Spleen (tissue), 11 donors: ENCODE measurements around the gene LRRK1. TPM values are rescaled to one million over a fixed set of nuclear protein-coding genes. Genes with fewer than 3 reads are reported as not detected.

Experiments
- DNase-seq: peaks from one replicate; pipeline ENCODE4 v3.0.0-alpha.2; 2020
- H3K27ac ChIP-seq, 8 donors: fragments of 200-600 bp; sonication (generic) in 7 of 8; 1 replicate in 4 of 8; 2 replicates in 4 of 8; pipeline versions ENCODE4 v1.5.0 to v1.8.0; 2016 to 2021; ENCODE audit warnings: inconsistent platforms in 4 of 8, mild to moderate bottlenecking in 4 of 8, moderate library complexity in 1 of 8
- H3K27me3 ChIP-seq, 7 donors: fragments of 200-600 bp; sonication (generic) in 6 of 7; replicated peaks in 1 of 7; 1 replicate in 4 of 7; 2 replicates in 3 of 7; pipeline versions ENCODE4 v1.5.0 to v1.8.0; 2016 to 2021; ENCODE audit warnings: inconsistent platforms in 3 of 7, mild to moderate bottlenecking in 1 of 7
- H3K36me3 ChIP-seq, 6 donors: fragments of 200-600 bp; sonication (generic) in 5 of 6; 1 replicate in 4 of 6; 2 replicates in 2 of 6; pipeline versions ENCODE4 v1.5.0 to v1.8.0; 2016 to 2021; ENCODE audit warnings: inconsistent platforms in 2 of 6
- H3K4me1 ChIP-seq, 6 donors: fragments of 200-600 bp; sonication (generic) in 5 of 6; 1 replicate in 3 of 6; 2 replicates in 3 of 6; pipeline versions ENCODE4 v1.5.0 to v1.8.0; 2016 to 2021; ENCODE audit warnings: inconsistent platforms in 3 of 6
- H3K4me3 ChIP-seq, 8 donors: fragments of 200-600 bp; sonication (generic) in 7 of 8; 1 replicate in 4 of 8; 2 replicates in 4 of 8; pipeline versions ENCODE4 v1.5.0 to v1.8.0; 2016 to 2021; ENCODE audit warnings: inconsistent platforms in 4 of 8, mild to moderate bottlenecking in 4 of 8, moderate library complexity in 2 of 8
- H3K9me3 ChIP-seq, 8 donors: fragments of 200-600 bp; sonication (generic) in 7 of 8; 1 replicate in 4 of 8; 2 replicates in 4 of 8; pipeline versions ENCODE4 v1.5.0 to v1.8.0; 2016 to 2021; ENCODE audit warnings: inconsistent platforms in 4 of 8
- POLR2A ChIP-seq, 3 donors: fragments of 450-650 bp; IDR thresholded peaks; one replicate each; pipeline ENCODE4 v1.5.1; 2017; ENCODE audit warnings: antibody characterized with exemption in 3 of 3, mild to moderate bottlenecking in 1 of 3
- POLR2AphosphoS5 ChIP-seq, 3 donors: sonication (generic); formaldehyde crosslinking; IDR thresholded peaks; one replicate each; pipeline ENCODE4 v1.5.1; 2017; ENCODE audit warnings: antibody characterized with exemption in 3 of 3
- WGBS, 5 donors: extraction: QIAGEN DNeasy Blood & Tissue Kit in 3 of 5; methylation state at CpG; one replicate each; pipeline versions ENCODE4 v1.1.5 to v1.1.7; 2013 to 2018; 5-methylcytosine and 5-hydroxymethylcytosine counted together
- intact Hi-C: fragments of 100-400 bp; cut with DNase I; formaldehyde crosslinking; loops from one replicate; pipeline ENCODE4 v1.15.0; 2023; ENCODE audit warnings: low total_unique reads
- polyA plus RNA-seq, 3 donors: library from polyadenylated mRNA; stranded (reverse); fragments of 200-250 nt; gene quantifications; one replicate each; pipeline ENCODE4 v1.2.1, GENCODE V29; 2013
- total RNA-seq, 7 donors: library from RNA; depleted of rRNA in 3 of 7; stranded (reverse); fragments of >200 nt in 3 of 7; fragmentation: NEBNext Ultra II Directional in 4 of 7; extraction: Animal tissue kit (Norgen Biotek cat#: 25700) in 4 of 7; gene quantifications; one replicate each; pipeline versions ENCODE4 v1.1.0 to v1.2.1, GENCODE V29; 2016 to 2021
- TF ChIP-seq, protein P1 (sequence below), 11 experiments: fragments of 200-600 bp in 7 of 11; fragments of 450-650 bp in 4 of 11; sonication (generic) in 4 of 11; IDR thresholded peaks in 8 of 11; conservative IDR thresholded peaks in 3 of 11; 1 replicate in 7 of 11; 2 replicates in 4 of 11; pipeline versions ENCODE4 v1.4.0 to v1.8.0; 2016 to 2021; ENCODE audit warnings: antibody characterized with exemption in 11 of 11, inconsistent platforms in 4 of 11, mild to moderate bottlenecking in 1 of 11
- donor health status: healthy with polysubstance abuse.
- donor health status: DM: no; HTN: no; CAD: no; lungs with moderate emphysema.
- donor health status: DM: no; HTN: no; CAD: no.
- donor health status: Bipolar disorder and iron deficiency.
- donor health status: healthy.
- donor health status: DM: no; HTN: no; CAD: no.
- donor health status: DM: yes; HTN: yes; CAD: no.

The LRRK1 gene
- total and polyA plus RNA-seq, 10 donors = 12.0 to 60.2 (median 48.8) TPM

DNA sequence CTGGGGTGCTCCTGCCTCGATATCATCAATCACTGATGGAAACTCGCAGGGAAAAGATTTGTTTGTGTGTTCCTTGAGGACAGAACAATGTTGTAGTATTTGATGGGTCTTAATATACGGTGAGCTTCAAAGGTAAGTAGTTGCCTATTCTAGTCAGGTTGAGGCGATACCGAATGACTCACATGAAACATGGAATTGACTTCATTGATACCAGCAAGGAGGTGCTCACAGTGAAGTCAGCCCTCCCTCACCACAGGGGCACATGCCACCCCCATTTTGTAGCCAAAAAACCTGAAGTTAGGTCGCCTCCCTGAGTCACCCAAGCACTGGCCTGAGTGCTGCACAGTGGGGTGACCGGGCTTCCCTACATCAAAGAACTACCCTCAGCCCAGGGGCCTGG, 43.2 kb upstream of the LRRK1 start:
- TF ChIP-seq, protein P1, sequence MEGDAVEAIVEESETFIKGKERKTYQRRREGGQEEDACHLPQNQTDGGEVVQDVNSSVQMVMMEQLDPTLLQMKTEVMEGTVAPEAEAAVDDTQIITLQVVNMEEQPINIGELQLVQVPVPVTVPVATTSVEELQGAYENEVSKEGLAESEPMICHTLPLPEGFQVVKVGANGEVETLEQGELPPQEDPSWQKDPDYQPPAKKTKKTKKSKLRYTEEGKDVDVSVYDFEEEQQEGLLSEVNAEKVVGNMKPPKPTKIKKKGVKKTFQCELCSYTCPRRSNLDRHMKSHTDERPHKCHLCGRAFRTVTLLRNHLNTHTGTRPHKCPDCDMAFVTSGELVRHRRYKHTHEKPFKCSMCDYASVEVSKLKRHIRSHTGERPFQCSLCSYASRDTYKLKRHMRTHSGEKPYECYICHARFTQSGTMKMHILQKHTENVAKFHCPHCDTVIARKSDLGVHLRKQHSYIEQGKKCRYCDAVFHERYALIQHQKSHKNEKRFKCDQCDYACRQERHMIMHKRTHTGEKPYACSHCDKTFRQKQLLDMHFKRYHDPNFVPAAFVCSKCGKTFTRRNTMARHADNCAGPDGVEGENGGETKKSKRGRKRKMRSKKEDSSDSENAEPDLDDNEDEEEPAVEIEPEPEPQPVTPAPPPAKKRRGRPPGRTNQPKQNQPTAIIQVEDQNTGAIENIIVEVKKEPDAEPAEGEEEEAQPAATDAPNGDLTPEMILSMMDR (IDR thresholded peaks at IDR 0.05 in 8 of 11, conservative IDR thresholded peaks at IDR 0.05 in 3 of 11) = no peak
- TF ChIP-seq POLR2A (IDR thresholded peaks at IDR 0.05) (no peak), POLR2AphosphoS5 (IDR thresholded peaks at IDR 0.05) (no peak)
- 87 to 90% (median 88%) methylated on average over 7 of the region's 7 CpGs for WGBS, 5 donors
- H3K36me3 ChIP-seq = no peaks in the 10 kb centered on the region
- H3K27ac ChIP-seq = no peak overlapping the region
- H3K9me3 ChIP-seq = no peaks in the 10 kb centered on the region
- intact Hi-C loops = no loop called here
- DNase-seq = no peak
- no peak overlapping the region for H3K4me3 ChIP-seq
- H3K27me3 ChIP-seq = peaks cover 0 to 60% (median 30%) of the 10 kb centered on the region in 7 donors
- H3K4me1 ChIP-seq = peaks cover 6 to 33% (median 18%) of the 10 kb centered on the region in 6 donors

GRCh38 chr15:100877551-100877950, 41.6 kb upstream of the LRRK1 start:
- intact Hi-C loops = no loop called here

GRCh38 chr15:100878130-100878529, 41.0 kb upstream of the LRRK1 start:
- Histone ChIP-seq H3K9me3 (no peaks in the 10 kb centered on the region), H3K27me3 (peaks cover 0 to 81% (median 40%) of the 10 kb centered on the region in 7 donors), H3K27ac (no peak overlapping the region), H3K36me3 (no peaks in the 10 kb centered on the region), H3K4me1 (peaks cover 6 to 30% (median 18%) of the 10 kb centered on the region in 6 donors), H3K4me3 (no peak overlapping the region)
- DNase-seq = no peak
- no peak for TF ChIP-seq POLR2AphosphoS5 (IDR thresholded peaks at IDR 0.05)
- TF ChIP-seq, protein P1 (IDR thresholded peaks at IDR 0.05 in 8 of 11, conservative IDR thresholded peaks at IDR 0.05 in 3 of 11) = no peak
- no peak for TF ChIP-seq POLR2A (IDR thresholded peaks at IDR 0.05)
- intact Hi-C loops = no loop called here
- WGBS, 5 donors = 80 to 84% (median 82%) methylated on average over 11 of the region's 11 CpGs

More at GRCh38 chr15:100877551-100877950, 41.6 kb upstream of the LRRK1 start:
- no peak for TF ChIP-seq POLR2AphosphoS5 (IDR thresholded peaks at IDR 0.05)
- TF ChIP-seq, protein P1 (IDR thresholded peaks at IDR 0.05 in 8 of 11, conservative IDR thresholded peaks at IDR 0.05 in 3 of 11) = no peak
- TF ChIP-seq POLR2A (IDR thresholded peaks at IDR 0.05) = no peak
- Histone ChIP-seq H3K27ac (no peak overlapping the region), H3K36me3 (no peaks in the 10 kb centered on the region), H3K9me3 (no peaks in the 10 kb centered on the region), H3K4me1 (peaks cover 6 to 36% (median 18%) of the 10 kb centered on the region in 6 donors), H3K4me3 (no peak overlapping the region), H3K27me3 (peaks cover 0 to 76% (median 40%) of the 10 kb centered on the region in 7 donors)
- WGBS, 5 donors = 82 to 92% (median 89%) methylated on average over 6 to 10 of the region's 10 CpGs
- no peak for DNase-seq

DNA sequence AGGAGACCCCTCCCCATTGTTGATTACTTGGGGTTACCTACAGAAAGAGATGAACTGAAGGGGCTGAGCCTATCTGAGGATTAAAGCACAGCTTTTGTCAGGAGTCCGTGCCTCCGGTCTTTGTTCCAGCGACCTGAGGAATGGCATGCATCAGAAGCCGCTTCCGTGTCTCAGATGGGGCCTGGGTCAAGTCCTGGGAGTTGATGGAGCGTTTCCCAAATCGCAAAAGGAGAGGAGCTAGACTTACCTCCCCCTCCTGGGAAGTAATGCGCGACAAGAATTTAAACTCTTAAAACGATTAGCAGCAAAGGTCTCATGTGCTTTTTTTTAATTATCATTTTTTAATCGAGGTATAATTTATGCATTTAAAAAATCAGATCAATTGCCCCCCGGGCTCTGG, 40.5 kb upstream of the LRRK1 start:
- peaks cover 0 to 81% (median 44%) of the 10 kb centered on the region in 7 donors for H3K27me3 ChIP-seq
- TF ChIP-seq POLR2A (IDR thresholded peaks at IDR 0.05) (no peak), POLR2AphosphoS5 (IDR thresholded peaks at IDR 0.05) (no peak)
- TF ChIP-seq, protein P1 (IDR thresholded peaks at IDR 0.05 in 8 of 11, conservative IDR thresholded peaks at IDR 0.05 in 3 of 11) = no peak
- peaks cover 6 to 29% (median 18%) of the 10 kb centered on the region in 6 donors for H3K4me1 ChIP-seq
- peak overlapping the region; percentile 18 to 74 (median 48) for H3K4me3 ChIP-seq
- H3K9me3 ChIP-seq = no peaks in the 10 kb centered on the region
- 20 to 32% (median 22%) methylated on average over 12 of the region's 12 CpGs for WGBS, 5 donors
- intact Hi-C loops = no loop called here
- H3K27ac ChIP-seq = no peak overlapping the region
- no peaks in the 10 kb centered on the region for H3K36me3 ChIP-seq
- no peak for DNase-seq
